Measurements from ENCODE around the gene MRPS24.
"Not testable (repeated sequence)": the region's sequence is repeated elsewhere in the genome, so short reads cannot be mapped to it uniquely, and the experiment has no call there.

MRPS24 gene

DNA sequence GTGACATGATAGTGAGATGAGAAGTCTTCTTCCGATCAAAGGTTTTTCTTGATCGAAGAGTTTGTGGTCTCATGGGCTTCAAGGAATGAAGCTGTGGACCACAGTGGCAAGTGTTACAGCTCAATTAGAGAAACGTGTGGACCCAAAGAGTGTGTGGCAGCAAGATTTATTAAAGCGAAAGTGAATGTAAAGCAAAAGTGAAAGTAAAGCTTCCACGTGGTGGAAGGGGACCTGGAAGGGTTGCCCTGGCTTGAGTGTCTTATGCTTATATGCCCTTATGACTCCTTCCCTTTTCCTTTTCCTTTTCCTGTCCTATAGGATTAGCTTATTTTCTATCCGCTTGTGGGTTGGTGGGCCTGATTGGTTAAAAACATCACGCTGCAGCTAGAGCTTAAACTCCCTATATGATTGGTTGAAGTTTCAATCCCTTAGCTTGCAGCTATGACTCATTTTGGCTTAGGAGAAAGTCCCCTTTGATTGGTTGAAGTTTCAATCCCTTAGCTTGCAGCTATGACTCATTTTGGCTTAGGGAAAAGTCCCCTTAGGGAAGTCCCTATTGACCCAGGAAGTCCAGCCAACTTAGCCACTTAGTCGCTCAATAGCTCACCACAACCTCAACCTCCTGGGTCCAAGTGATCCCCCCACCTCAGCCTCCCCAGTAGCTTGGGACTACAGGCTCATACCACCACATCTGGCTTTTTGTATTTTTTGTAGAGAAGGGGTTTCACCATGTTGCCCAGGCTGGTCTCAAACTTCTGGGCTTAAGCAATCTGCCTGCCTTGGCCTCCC is 34.7 kb downstream of the MRPS24 start:
- Mint-ChIP-seq H3K36me3 (ENCODE audit: low read depth) (peaks cover 6% of the 10 kb centered on the region), H3K4me3 (peak overlapping the region; percentile 82), H3K27me3 (peaks cover 6% of the 10 kb centered on the region), H3K4me1 (ENCODE audit: low read depth) (peaks cover 37% of the 10 kb centered on the region), H3K9me3 (peaks cover 14% of the 10 kb centered on the region), H3K27ac (peak overlapping the region; percentile 92)

DNA sequence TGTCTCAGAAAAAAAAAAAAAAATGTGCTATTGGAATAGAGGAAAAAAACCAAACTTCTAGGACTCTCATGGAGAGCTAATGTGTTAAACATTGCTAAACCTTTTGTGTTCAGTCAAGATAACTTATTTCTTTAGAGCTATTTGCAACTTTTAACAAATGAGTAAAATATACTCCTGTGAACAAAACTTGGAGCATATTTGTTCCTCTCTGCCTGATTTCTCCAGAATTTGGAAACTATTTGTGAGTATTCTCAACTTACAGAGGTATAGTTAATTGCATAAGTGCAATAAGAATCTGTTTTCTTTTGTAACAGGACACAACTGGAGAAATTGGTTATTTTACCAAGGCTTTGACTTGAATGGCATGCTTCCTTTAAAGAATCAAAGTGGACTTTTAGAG is 38.4 kb downstream of the MRPS24 start:
- H3K27ac Mint-ChIP-seq; H3K4me3 Mint-ChIP-seq; H3K36me3 Mint-ChIP-seq (ENCODE audit: low read depth): not testable (repeated sequence)
- Mint-ChIP-seq H3K9me3 (peaks cover 14% of the 10 kb centered on the region), H3K27me3 (peaks cover 22% of the 10 kb centered on the region), H3K4me1 (ENCODE audit: low read depth) (peaks cover 30% of the 10 kb centered on the region)

DNA sequence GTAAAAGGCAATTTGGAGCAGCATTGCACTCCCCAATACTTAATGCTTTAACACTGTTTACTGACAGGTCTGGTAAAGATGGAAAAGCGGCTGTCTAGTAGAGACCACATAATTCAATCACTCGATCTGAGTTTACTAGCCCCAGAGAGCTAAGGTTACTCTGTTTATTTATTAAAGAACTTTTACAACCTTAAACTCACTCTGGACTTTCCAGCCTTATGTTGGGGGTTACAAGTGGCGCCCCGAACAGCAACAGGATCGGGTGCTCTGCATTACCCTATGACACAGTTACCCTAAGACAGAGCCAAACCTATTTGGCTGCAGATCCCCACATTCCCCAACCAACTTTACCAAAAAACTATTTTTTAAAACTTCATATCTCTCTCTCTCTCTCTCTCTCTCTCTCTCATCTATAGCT is 43.9 kb downstream of the MRPS24 start:
- Mint-ChIP-seq H3K27me3 (peaks cover 40% of the 10 kb centered on the region), H3K9me3 (no peaks in the 10 kb centered on the region), H3K4me1 (ENCODE audit: low read depth) (no peaks in the 10 kb centered on the region), H3K27ac (no peak overlapping the region), H3K4me3 (no peak overlapping the region), H3K36me3 (ENCODE audit: low read depth) (no peaks in the 10 kb centered on the region)

DNA sequence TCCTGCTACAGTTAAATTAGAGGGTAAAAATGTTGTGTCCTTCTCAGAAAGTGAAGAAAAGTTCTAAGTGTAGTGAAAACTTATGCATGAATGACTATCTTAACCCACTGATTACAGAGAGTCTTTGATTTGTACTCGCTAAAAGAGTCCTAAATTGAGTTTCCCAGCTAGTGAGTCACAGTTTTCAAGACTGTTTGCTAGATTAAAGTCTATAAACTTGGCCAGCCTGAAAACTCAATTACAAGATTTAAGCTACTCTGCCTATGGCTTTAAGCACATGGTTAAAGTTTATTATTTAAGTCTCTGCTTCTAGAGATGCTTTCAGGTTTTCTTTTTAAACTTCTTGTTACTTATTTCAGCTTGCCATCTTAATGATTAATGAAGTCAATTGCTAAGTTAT is 44.4 kb downstream of the MRPS24 start:
- Mint-ChIP-seq H3K27ac (no peak overlapping the region), H3K4me3 (no peak overlapping the region), H3K4me1 (ENCODE audit: low read depth) (no peaks in the 10 kb centered on the region), H3K27me3 (peaks cover 43% of the 10 kb centered on the region), H3K36me3 (ENCODE audit: low read depth) (no peaks in the 10 kb centered on the region), H3K9me3 (no peaks in the 10 kb centered on the region)

DNA sequence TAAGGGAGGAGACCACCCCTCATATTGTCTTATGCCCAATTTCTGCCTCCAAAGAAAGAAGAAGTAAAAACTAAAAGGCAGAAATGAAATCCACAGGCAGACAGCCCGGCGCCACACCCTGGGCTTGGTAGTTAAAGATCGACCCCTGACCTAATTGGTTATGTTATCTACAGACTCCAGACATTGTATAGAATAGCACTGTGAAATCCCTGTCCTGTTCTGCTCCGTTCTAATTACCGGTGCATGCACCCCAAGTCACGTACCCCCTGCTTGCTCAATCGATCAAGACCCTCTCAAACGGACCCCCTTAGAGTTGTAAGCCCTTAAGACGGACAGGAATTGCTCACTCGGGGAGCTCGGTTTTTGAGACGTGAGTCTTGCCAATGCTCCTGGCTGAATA is 44.8 kb downstream of the MRPS24 start:
- not testable (repeated sequence) for H3K4me3 Mint-ChIP-seq; H3K9me3 Mint-ChIP-seq; H3K36me3 Mint-ChIP-seq (ENCODE audit: low read depth); H3K4me1 Mint-ChIP-seq (ENCODE audit: low read depth); H3K27ac Mint-ChIP-seq
- H3K27me3 Mint-ChIP-seq: peaks cover 43% of the 10 kb centered on the region

DNA sequence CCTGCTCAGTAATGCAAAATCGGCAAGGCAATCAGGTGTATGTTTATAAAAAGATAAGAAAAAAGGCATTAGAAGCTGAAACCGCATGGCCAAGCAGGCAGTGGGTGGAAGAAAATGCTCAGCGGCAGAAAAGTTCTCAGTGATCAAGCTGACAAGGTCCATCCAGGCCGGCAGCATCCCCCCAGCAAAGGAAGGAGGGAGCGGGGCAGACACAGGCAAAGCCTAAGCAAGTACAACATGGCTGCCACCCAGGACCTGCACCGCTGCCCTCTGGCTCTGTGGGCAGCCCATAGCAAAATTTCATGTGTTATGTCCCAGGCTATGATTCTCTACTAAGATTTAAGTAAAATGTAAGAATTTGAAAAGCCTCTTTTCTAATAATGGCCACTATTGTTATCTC is 45.4 kb downstream of the MRPS24 start:
- no peaks in the 10 kb centered on the region for H3K36me3 Mint-ChIP-seq (ENCODE audit: low read depth)
- H3K27me3 Mint-ChIP-seq: peaks cover 43% of the 10 kb centered on the region
- H3K9me3 Mint-ChIP-seq: no peaks in the 10 kb centered on the region
- no peaks in the 10 kb centered on the region for H3K4me1 Mint-ChIP-seq (ENCODE audit: low read depth)
- H3K27ac Mint-ChIP-seq: no peak overlapping the region
- no peak overlapping the region for H3K4me3 Mint-ChIP-seq

DNA sequence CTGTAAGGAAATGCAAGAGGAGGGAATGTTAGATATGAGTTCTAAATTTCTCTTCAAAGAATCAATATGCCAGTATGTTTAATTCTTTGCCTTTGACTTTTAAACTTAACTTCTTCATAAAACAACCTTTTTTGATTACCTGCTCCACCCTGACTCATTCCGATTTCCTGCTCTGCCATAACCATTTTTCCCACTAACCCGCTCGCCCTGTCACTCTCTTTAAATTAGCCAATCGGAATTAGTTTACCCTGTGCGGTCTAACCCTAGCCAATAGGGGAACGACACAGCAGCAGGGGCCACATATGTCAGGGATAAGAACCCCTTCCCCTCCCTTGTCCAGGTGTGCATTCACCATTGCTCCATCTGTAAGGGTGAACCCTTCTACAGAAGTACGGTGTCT is 45.9 kb downstream of the MRPS24 start:
- not testable (repeated sequence) for H3K4me1 Mint-ChIP-seq (ENCODE audit: low read depth); H3K9me3 Mint-ChIP-seq; H3K27ac Mint-ChIP-seq; H3K4me3 Mint-ChIP-seq; H3K36me3 Mint-ChIP-seq (ENCODE audit: low read depth)
- peaks cover 45% of the 10 kb centered on the region for H3K27me3 Mint-ChIP-seq
